ENCODE data around the gene TNNC2.

The TNNC2 gene

GRCh38 chr20:45814314-45814713 lies 12.8 kb downstream of the TNNC2 start:
- no peak for TF ChIP-seq CREB1 (IDR thresholded peaks at IDR 0.05; ENCODE audit: low read depth)
- TF ChIP-seq EGR1 (IDR thresholded peaks at IDR 0.05): no peak
- TF ChIP-seq TEAD4 (IDR thresholded peaks at IDR 0.05): no peak
- no peak for TF ChIP-seq RAD21 (IDR thresholded peaks at IDR 0.05; ENCODE audit: low read depth)
- no peak for TF ChIP-seq TCF12 (IDR thresholded peaks at IDR 0.05; ENCODE audit: low read depth)
- no peak for TF ChIP-seq CEBPB (IDR thresholded peaks at IDR 0.05)
- TF ChIP-seq TAF1 (IDR thresholded peaks at IDR 0.05; ENCODE audit: low read depth): no peak
- TF ChIP-seq FOXM1 (IDR thresholded peaks at IDR 0.05; ENCODE audit: borderline replicate concordance, low read depth): no peak
- TF ChIP-seq ZBTB7A (IDR thresholded peaks at IDR 0.05; ENCODE audit: low read depth): no peak
- no peak for TF ChIP-seq NFIC (IDR thresholded peaks at IDR 0.05)
- TF ChIP-seq YY1 (IDR thresholded peaks at IDR 0.05; ENCODE audit: low read depth): no peak
- TF ChIP-seq REST (IDR thresholded peaks at IDR 0.05; ENCODE audit: low read depth): no peak

GRCh38 chr20:45813489-45813888 lies 13.6 kb downstream of the TNNC2 start:
- no peak for TF ChIP-seq ZBTB7A (IDR thresholded peaks at IDR 0.05; ENCODE audit: low read depth)
- no peak for TF ChIP-seq RAD21 (IDR thresholded peaks at IDR 0.05; ENCODE audit: low read depth)
- TF ChIP-seq TEAD4 (IDR thresholded peaks at IDR 0.05): no peak
- no peak for TF ChIP-seq TAF1 (IDR thresholded peaks at IDR 0.05; ENCODE audit: low read depth)
- TF ChIP-seq REST (IDR thresholded peaks at IDR 0.05; ENCODE audit: low read depth): no peak
- TF ChIP-seq YY1 (IDR thresholded peaks at IDR 0.05; ENCODE audit: low read depth): no peak
- TF ChIP-seq EGR1 (IDR thresholded peaks at IDR 0.05): no peak
- TF ChIP-seq USF1 (IDR thresholded peaks at IDR 0.05): no peak
- TF ChIP-seq TCF12 (IDR thresholded peaks at IDR 0.05; ENCODE audit: low read depth): no peak
- TF ChIP-seq MAX (IDR thresholded peaks at IDR 0.05): no peak
- no peak for TF ChIP-seq CREB1 (IDR thresholded peaks at IDR 0.05; ENCODE audit: low read depth)
- TF ChIP-seq FOXM1 (IDR thresholded peaks at IDR 0.05; ENCODE audit: borderline replicate concordance, low read depth): no peak
- no peak for TF ChIP-seq EP300 (IDR thresholded peaks at IDR 0.05; ENCODE audit: borderline replicate concordance)
- no peak for TF ChIP-seq NFIC (IDR thresholded peaks at IDR 0.05)
- no peak for TF ChIP-seq CEBPB (IDR thresholded peaks at IDR 0.05)

- TF ChIP-seq CEBPB (IDR thresholded peaks at IDR 0.05): no peak
- no peak for TF ChIP-seq EGR1 (IDR thresholded peaks at IDR 0.05)
- no peak for TF ChIP-seq MAX (IDR thresholded peaks at IDR 0.05)
- TF ChIP-seq NFIC (IDR thresholded peaks at IDR 0.05): no peak
- TF ChIP-seq TEAD4 (IDR thresholded peaks at IDR 0.05): no peak
- no peak for TF ChIP-seq CREB1 (IDR thresholded peaks at IDR 0.05; ENCODE audit: low read depth)
- TF ChIP-seq RAD21 (IDR thresholded peaks at IDR 0.05; ENCODE audit: low read depth): no peak
- no peak for TF ChIP-seq TAF1 (IDR thresholded peaks at IDR 0.05; ENCODE audit: low read depth)
Observed at GRCh38 chr20:45813006-45813340, 14.1 kb downstream of the TNNC2 start.

GRCh38 chr20:45812157-45813005 lies 14.7 kb downstream of the TNNC2 start, which contains the start of gene UBE2C:
UBE2C (plus strand) TSS chr20:45812644; CDS start chr20:45812696, 52 bp downstream.
- TF ChIP-seq CREB1 (IDR thresholded peaks at IDR 0.05; ENCODE audit: low read depth): no peak
- TF ChIP-seq TEAD4 (IDR thresholded peaks at IDR 0.05): no peak
- no peak; the same call in 1 of the 2 replicates for TF ChIP-seq NFIC (IDR thresholded peaks at IDR 0.05)
- TF ChIP-seq REST (IDR thresholded peaks at IDR 0.05; ENCODE audit: low read depth): no peak
- peak; percentile 100 for TF ChIP-seq FOXM1 (IDR thresholded peaks at IDR 0.05; ENCODE audit: borderline replicate concordance, low read depth)
- 0 out of 2 replicates have a peak, but pooled peaks have one; percentile 37 for TF ChIP-seq ZBTB7A (IDR thresholded peaks at IDR 0.05; ENCODE audit: low read depth)
- TF ChIP-seq MAX (IDR thresholded peaks at IDR 0.05): peak; percentile 84
- TF ChIP-seq TAF1 (IDR thresholded peaks at IDR 0.05; ENCODE audit: low read depth): peak; percentile 86
- TF ChIP-seq RAD21 (IDR thresholded peaks at IDR 0.05; ENCODE audit: low read depth): no peak
- TF ChIP-seq USF1 (IDR thresholded peaks at IDR 0.05): peak; percentile 94
- 0 out of 2 replicates have a peak, but pooled peaks have one; percentile 29 for TF ChIP-seq TCF12 (IDR thresholded peaks at IDR 0.05; ENCODE audit: low read depth)
- TF ChIP-seq YY1 (IDR thresholded peaks at IDR 0.05; ENCODE audit: low read depth): no peak
- TF ChIP-seq EGR1 (IDR thresholded peaks at IDR 0.05): no peak
- TF ChIP-seq CEBPB (IDR thresholded peaks at IDR 0.05): no peak
- 0 out of 2 replicates have a peak, but pooled peaks have one; percentile 25 for TF ChIP-seq EP300 (IDR thresholded peaks at IDR 0.05; ENCODE audit: borderline replicate concordance)

Data from Ishikawa (cell line).